Measurements from ENCODE around the gene FAM83G.

Gene FAM83G

DNA sequence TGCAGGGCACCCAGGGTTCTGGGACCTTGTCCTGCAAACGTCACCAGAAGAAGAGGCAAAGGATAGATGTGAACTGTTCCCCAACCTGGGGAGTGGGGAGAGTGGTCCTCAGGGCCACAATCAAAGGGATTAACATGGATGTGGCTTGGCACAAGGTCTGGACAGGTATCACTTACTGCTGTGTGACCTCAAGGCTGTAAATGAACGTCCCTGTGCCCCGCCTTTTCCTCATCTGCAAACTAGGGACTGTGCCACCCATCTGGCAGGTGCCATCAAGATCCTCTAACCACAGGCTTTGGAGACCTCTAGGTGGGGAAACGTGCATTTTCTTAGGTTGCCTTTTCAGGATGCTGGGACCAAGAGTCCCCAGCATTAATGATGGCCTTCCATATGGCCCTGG is 27.5 kb downstream of the FAM83G start:
- H3K4me3 ChIP-seq (ENCODE audit: low read length in 2 of 2), result no peak overlapping the region
- H3K79me1 ChIP-seq (ENCODE audit: low read depth, low read length), result no peaks in the 10 kb centered on the region
- no peaks in the 10 kb centered on the region for H3K9me3 ChIP-seq (replicated peaks in 1 of 2; ENCODE audit: control insufficient read depth in 2 of 2, insufficient read depth in 1 of 2, low read depth in 1 of 2, low read length in 2 of 2)
- H3K18ac ChIP-seq (ENCODE audit: low read length), result peak overlapping the region; percentile 5
- H2BK15ac ChIP-seq (ENCODE audit: low read length), result no peak overlapping the region
- no peak overlapping the region for H2AK5ac ChIP-seq (ENCODE audit: low read depth, low read length)
- no peak overlapping the region for H3K4me2 ChIP-seq (ENCODE audit: insufficient read depth, low read length, poor library complexity, severe bottlenecking)
- no peak overlapping the region for H2AFZ ChIP-seq (ENCODE audit: low read length)
- no peak overlapping the region for H3K27ac ChIP-seq (replicated peaks; ENCODE audit: low read length)
- no peaks in the 10 kb centered on the region for H3K27me3 ChIP-seq (ENCODE audit: control insufficient read depth in 3 of 3, insufficient read depth in 3 of 3, low read depth in 1 of 3, low read length in 3 of 3)
- H2BK5ac ChIP-seq (ENCODE audit: low read length), result no peak overlapping the region
- H3K4me1 ChIP-seq (ENCODE audit: control insufficient read depth in 2 of 2, insufficient read depth in 1 of 2, low read depth in 1 of 2, low read length in 2 of 2), result peaks cover 10 to 17% of the 10 kb centered on the region in 2 donors
- no peak overlapping the region for H3K23ac ChIP-seq (ENCODE audit: low read depth, low read length, poor library complexity)
- no peak overlapping the region for H3K14ac ChIP-seq (ENCODE audit: low read length)
- H3K9ac ChIP-seq (ENCODE audit: low read depth, low read length, poor library complexity), result no peak overlapping the region
- WGBS, 2 donors (ENCODE audit: extremely low coverage in 2 of 2, insufficient read length in 2 of 2, insufficient replicate concordance in 1 of 2), result no CpG with 5 or more reads among the region's 4 CpGs
- H4K8ac ChIP-seq (ENCODE audit: low read depth, low read length), result no peak overlapping the region
- no peak overlapping the region for H2BK120ac ChIP-seq (ENCODE audit: low read depth, low read length)
- no peak overlapping the region for H4K91ac ChIP-seq (ENCODE audit: low read depth, low read length, poor library complexity)
- no peak overlapping the region for H2BK12ac ChIP-seq (ENCODE audit: low read length)
- no peak overlapping the region for H3K4ac ChIP-seq (ENCODE audit: low read length)
- peaks cover 0 to 23% of the 10 kb centered on the region in 2 donors for H3K36me3 ChIP-seq (replicated peaks in 1 of 2; ENCODE audit: control insufficient read depth in 2 of 2, insufficient read depth in 2 of 2, low read length in 2 of 2)
- no peak for DNase-seq (ENCODE audit: low spot score)

DNA sequence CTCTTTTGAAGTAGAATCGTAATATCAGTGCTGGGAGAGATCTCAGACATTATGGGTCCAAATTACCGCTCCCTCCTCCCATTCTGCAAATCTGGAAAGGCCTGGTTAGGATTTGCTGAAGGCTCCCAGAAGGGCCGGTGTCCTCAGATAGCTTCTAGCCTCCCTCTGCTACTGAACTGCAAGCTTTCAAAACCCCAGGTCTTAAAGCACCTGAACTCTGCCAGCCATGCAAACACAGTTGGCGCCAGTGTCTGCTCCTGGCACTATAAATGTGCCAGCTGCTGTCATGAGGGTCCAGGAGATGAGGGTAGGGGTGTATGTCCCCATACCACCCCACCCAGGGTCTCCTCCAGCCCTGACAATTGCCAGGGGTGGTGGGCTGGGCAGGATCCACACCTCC is 28.4 kb downstream of the FAM83G start:
- H2BK12ac ChIP-seq (ENCODE audit: low read length), result no peak overlapping the region
- H3K9me3 ChIP-seq (replicated peaks in 1 of 2; ENCODE audit: control insufficient read depth in 2 of 2, insufficient read depth in 1 of 2, low read depth in 1 of 2, low read length in 2 of 2), result no peaks in the 10 kb centered on the region
- no peak overlapping the region for H3K4ac ChIP-seq (ENCODE audit: low read length)
- no peak for DNase-seq (ENCODE audit: low spot score)
- H3K4me1 ChIP-seq (ENCODE audit: control insufficient read depth in 2 of 2, insufficient read depth in 1 of 2, low read depth in 1 of 2, low read length in 2 of 2), result peaks cover 3 to 9% of the 10 kb centered on the region in 2 donors
- no peak overlapping the region for H3K14ac ChIP-seq (ENCODE audit: low read length)
- no peaks in the 10 kb centered on the region for H3K79me1 ChIP-seq (ENCODE audit: low read depth, low read length)
- H4K8ac ChIP-seq (ENCODE audit: low read depth, low read length), result no peak overlapping the region
- no peak overlapping the region for H2BK120ac ChIP-seq (ENCODE audit: low read depth, low read length)
- no peak overlapping the region for H2BK5ac ChIP-seq (ENCODE audit: low read length)
- no peak overlapping the region for H3K18ac ChIP-seq (ENCODE audit: low read length)
- no CpG with 5 or more reads among the region's 4 CpGs for WGBS, 2 donors (ENCODE audit: extremely low coverage in 2 of 2, insufficient read length in 2 of 2, insufficient replicate concordance in 1 of 2)
- no peak overlapping the region for H3K9ac ChIP-seq (ENCODE audit: low read depth, low read length, poor library complexity)
- peaks cover 0 to 25% of the 10 kb centered on the region in 2 donors for H3K36me3 ChIP-seq (replicated peaks in 1 of 2; ENCODE audit: control insufficient read depth in 2 of 2, insufficient read depth in 2 of 2, low read length in 2 of 2)
- H3K4me3 ChIP-seq (ENCODE audit: low read length in 2 of 2), result no peak overlapping the region
- H2BK15ac ChIP-seq (ENCODE audit: low read length), result no peak overlapping the region
- H3K27ac ChIP-seq (replicated peaks; ENCODE audit: low read length), result no peak overlapping the region
- H3K23ac ChIP-seq (ENCODE audit: low read depth, low read length, poor library complexity), result no peak overlapping the region
- H3K27me3 ChIP-seq (ENCODE audit: control insufficient read depth in 3 of 3, insufficient read depth in 3 of 3, low read depth in 1 of 3, low read length in 3 of 3), result no peaks in the 10 kb centered on the region
- no peak overlapping the region for H3K4me2 ChIP-seq (ENCODE audit: insufficient read depth, low read length, poor library complexity, severe bottlenecking)
- H2AK5ac ChIP-seq (ENCODE audit: low read depth, low read length), result no peak overlapping the region
- no peak overlapping the region for H2AFZ ChIP-seq (ENCODE audit: low read length)
- no peak overlapping the region for H4K91ac ChIP-seq (ENCODE audit: low read depth, low read length, poor library complexity)

DNA sequence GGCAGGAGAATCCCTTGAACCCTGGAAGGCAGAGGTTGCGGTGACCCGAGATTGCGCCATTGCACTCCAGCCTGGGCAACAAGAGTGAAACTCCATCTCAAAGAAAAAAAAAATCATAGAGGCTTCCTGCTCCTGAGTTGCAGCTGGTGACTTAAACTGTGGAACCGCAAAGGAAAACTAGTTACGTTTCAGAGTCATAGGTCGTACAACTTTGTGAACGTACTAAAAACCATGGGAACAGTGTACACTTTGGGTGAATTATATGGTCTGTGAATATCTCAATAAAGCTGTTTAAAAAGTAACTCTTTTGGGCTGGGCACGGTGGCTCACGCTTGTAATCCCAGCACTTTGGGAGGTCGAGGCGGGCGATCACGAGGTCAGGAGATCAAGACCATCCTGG is 29.0 kb downstream of the FAM83G start:
- no CpG with 5 or more reads among the region's 13 CpGs for WGBS, 2 donors (ENCODE audit: extremely low coverage in 2 of 2, insufficient read length in 2 of 2, insufficient replicate concordance in 1 of 2)
- Histone ChIP-seq H3K9ac (ENCODE audit: low read depth, low read length, poor library complexity) (no peak overlapping the region), H3K4me1 (ENCODE audit: control insufficient read depth in 2 of 2, insufficient read depth in 1 of 2, low read depth in 1 of 2, low read length in 2 of 2) (peaks cover 0 to 4% of the 10 kb centered on the region in 2 donors), H4K91ac (ENCODE audit: low read depth, low read length, poor library complexity) (no peak overlapping the region), H3K4me2 (ENCODE audit: insufficient read depth, low read length, poor library complexity, severe bottlenecking) (no peak overlapping the region), H3K79me1 (ENCODE audit: low read depth, low read length) (no peaks in the 10 kb centered on the region), H3K4ac (ENCODE audit: low read length) (no peak overlapping the region), H3K9me3 (replicated peaks in 1 of 2; ENCODE audit: control insufficient read depth in 2 of 2, insufficient read depth in 1 of 2, low read depth in 1 of 2, low read length in 2 of 2) (no peaks in the 10 kb centered on the region), H3K23ac (ENCODE audit: low read depth, low read length, poor library complexity) (no peak overlapping the region), H2AFZ (ENCODE audit: low read length) (no peak overlapping the region), H2BK5ac (ENCODE audit: low read length) (no peak overlapping the region), H3K27me3 (ENCODE audit: control insufficient read depth in 3 of 3, insufficient read depth in 3 of 3, low read depth in 1 of 3, low read length in 3 of 3) (no peaks in the 10 kb centered on the region), H4K8ac (ENCODE audit: low read depth, low read length) (no peak overlapping the region), H3K4me3 (ENCODE audit: low read length in 2 of 2) (no peak overlapping the region), H3K14ac (ENCODE audit: low read length) (no peak overlapping the region), H2BK15ac (ENCODE audit: low read length) (no peak overlapping the region), H2AK5ac (ENCODE audit: low read depth, low read length) (no peak overlapping the region), H3K36me3 (replicated peaks in 1 of 2; ENCODE audit: control insufficient read depth in 2 of 2, insufficient read depth in 2 of 2, low read length in 2 of 2) (peaks cover 0 to 30% of the 10 kb centered on the region in 2 donors), H3K18ac (ENCODE audit: low read length) (no peak overlapping the region), H3K27ac (replicated peaks; ENCODE audit: low read length) (no peak overlapping the region), H2BK120ac (ENCODE audit: low read depth, low read length) (no peak overlapping the region), H2BK12ac (ENCODE audit: low read length) (no peak overlapping the region)
- DNase-seq (ENCODE audit: low spot score), result no peak

DNA sequence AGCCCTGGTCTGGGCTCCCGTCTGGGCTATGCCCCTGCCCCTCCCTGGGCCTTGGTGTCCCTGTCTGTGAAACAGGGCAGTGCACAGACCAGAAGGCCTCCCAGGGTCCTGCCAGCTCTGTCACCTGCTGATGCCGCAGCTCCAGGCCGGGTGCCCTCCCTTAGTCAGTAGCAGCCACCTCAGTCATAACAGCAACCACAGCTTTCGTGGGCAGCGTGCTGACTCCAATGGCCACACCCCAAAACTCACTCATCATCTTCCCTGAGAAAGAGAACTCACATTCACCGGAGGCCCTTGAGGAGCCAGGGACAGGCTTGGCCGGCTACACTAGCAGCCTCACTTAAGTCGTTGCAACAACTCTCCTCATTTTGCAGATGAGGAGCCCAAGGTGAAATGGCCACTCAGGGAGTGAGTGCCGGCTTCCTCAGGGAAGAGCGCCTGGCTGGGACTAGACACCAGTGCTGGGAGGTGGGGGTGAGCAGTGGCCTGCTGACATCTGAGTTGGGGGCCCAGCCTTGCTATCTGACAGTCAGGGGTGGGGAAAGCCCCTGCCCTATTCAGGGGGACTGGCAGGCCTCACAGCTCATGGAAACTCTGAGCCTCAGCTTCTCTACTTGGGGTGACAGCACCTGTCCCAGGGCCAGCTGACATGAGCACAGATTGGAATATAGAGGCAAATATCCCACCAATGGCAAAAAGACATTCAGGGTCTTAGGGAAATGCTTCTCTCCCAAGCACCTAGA is 30.0 kb downstream of the FAM83G start:
- Histone ChIP-seq H3K18ac (ENCODE audit: low read length) (no peak overlapping the region), H4K91ac (ENCODE audit: low read depth, low read length, poor library complexity) (no peak overlapping the region), H3K27ac (replicated peaks; ENCODE audit: low read length) (no peak overlapping the region), H3K9me3 (replicated peaks in 1 of 2; ENCODE audit: control insufficient read depth in 2 of 2, insufficient read depth in 1 of 2, low read depth in 1 of 2, low read length in 2 of 2) (no peaks in the 10 kb centered on the region), H3K14ac (ENCODE audit: low read length) (no peak overlapping the region), H2BK15ac (ENCODE audit: low read length) (no peak overlapping the region), H2BK5ac (ENCODE audit: low read length) (no peak overlapping the region), H2AFZ (ENCODE audit: low read length) (no peak overlapping the region), H3K9ac (ENCODE audit: low read depth, low read length, poor library complexity) (no peak overlapping the region), H3K79me1 (ENCODE audit: low read depth, low read length) (no peaks in the 10 kb centered on the region), H3K27me3 (ENCODE audit: control insufficient read depth in 3 of 3, insufficient read depth in 3 of 3, low read depth in 1 of 3, low read length in 3 of 3) (no peaks in the 10 kb centered on the region), H4K8ac (ENCODE audit: low read depth, low read length) (no peak overlapping the region), H3K4me3 (ENCODE audit: low read length in 2 of 2) (no peak overlapping the region), H3K4ac (ENCODE audit: low read length) (no peak overlapping the region), H3K4me1 (ENCODE audit: control insufficient read depth in 2 of 2, insufficient read depth in 1 of 2, low read depth in 1 of 2, low read length in 2 of 2) (no peaks in the 10 kb centered on the region), H2AK5ac (ENCODE audit: low read depth, low read length) (no peak overlapping the region), H3K23ac (ENCODE audit: low read depth, low read length, poor library complexity) (no peak overlapping the region), H3K36me3 (replicated peaks in 1 of 2; ENCODE audit: control insufficient read depth in 2 of 2, insufficient read depth in 2 of 2, low read length in 2 of 2) (peaks cover 0 to 33% of the 10 kb centered on the region in 2 donors), H2BK12ac (ENCODE audit: low read length) (no peak overlapping the region), H2BK120ac (ENCODE audit: low read depth, low read length) (no peak overlapping the region), H3K4me2 (ENCODE audit: insufficient read depth, low read length, poor library complexity, severe bottlenecking) (no peak overlapping the region)
- no peak for DNase-seq (ENCODE audit: low spot score)
- WGBS, 2 donors (ENCODE audit: extremely low coverage in 2 of 2, insufficient read length in 2 of 2, insufficient replicate concordance in 1 of 2), result no CpG with 5 or more reads among the region's 10 CpGs
